Tibial nerve (tissue), 4 donors: Measurements from ENCODE around the gene TIMM13. TPM values are rescaled to one million over a fixed set of nuclear protein-coding genes. Genes with fewer than 3 reads are reported as not detected.
A peak's percentile ranks its signal among the peaks of the same experiment; 100 is the strongest.
"Not testable (repeated sequence)": the region's sequence is repeated elsewhere in the genome, so short reads cannot be mapped to it uniquely, and the experiment has no call there.

ENCODE experiments used
- DNase-seq, 2 donors: peaks; one replicate each; pipeline ENCODE4 v3.0.0-alpha.2; 2019; ENCODE audit warnings: low spot score in 2 of 2
- H3K27ac ChIP-seq, 4 donors: fragments of 200-600 bp; sonication (generic) in 3 of 4; one replicate each; pipeline ENCODE4 v1.5.1; 2017 to 2019; ENCODE audit warnings: mild to moderate bottlenecking in 1 of 4
- H3K27me3 ChIP-seq, 2 donors: fragments of 200-600 bp; sonication (generic) in 1 of 2; one replicate each; pipeline versions ENCODE4 v1.5.1 to v1.6.0; 2017 to 2019
- H3K36me3 ChIP-seq, 3 donors: fragments of 200-600 bp; sonication (generic); one replicate each; pipeline ENCODE4 v1.5.1; 2018 to 2019
- H3K4me1 ChIP-seq, 4 donors: fragments of 200-600 bp; sonication (generic) in 3 of 4; one replicate each; pipeline ENCODE4 v1.5.1; 2017 to 2019
- H3K4me3 ChIP-seq, 4 donors: fragments of 200-600 bp; sonication (generic) in 3 of 4; one replicate each; pipeline ENCODE4 v1.5.1; 2017 to 2019; ENCODE audit warnings: mild to moderate bottlenecking in 1 of 4, moderate library complexity in 1 of 4
- H3K9me3 ChIP-seq, 4 donors: fragments of 200-600 bp; sonication (generic) in 3 of 4; one replicate each; pipeline ENCODE4 v1.5.1; 2017 to 2019
- CTCF ChIP-seq, 5 experiments: fragments of 200-600 bp in 3 of 5; fragments of 450-650 bp in 2 of 5; sonication (generic) in 3 of 5; IDR thresholded peaks; one replicate each; pipeline ENCODE4 v1.5.1; 2016 to 2019; ENCODE audit warnings: antibody characterized with exemption in 5 of 5, mild to moderate bottlenecking in 3 of 5, moderate library complexity in 2 of 5
- EP300 ChIP-seq, 2 donors: sonication (generic); formaldehyde crosslinking; IDR thresholded peaks; one replicate each; pipeline ENCODE4 v1.6.1; 2017; ENCODE audit warnings: antibody characterized with exemption in 2 of 2, mild to moderate bottlenecking in 1 of 2
- POLR2A ChIP-seq, 2 donors: fragments of 450-650 bp; IDR thresholded peaks; one replicate each; pipeline ENCODE4 v1.6.1; 2017; ENCODE audit warnings: antibody characterized with exemption in 2 of 2, mild to moderate bottlenecking in 2 of 2, moderate library complexity in 2 of 2
- WGBS, 2 donors: methylation state at CpG; one replicate each; pipeline ENCODE4 v1.1.5; 2018; 5-methylcytosine and 5-hydroxymethylcytosine counted together
- total RNA-seq, 4 donors: library from RNA; depleted of rRNA; stranded (reverse); fragments of >200 nt; gene quantifications; one replicate each; pipeline ENCODE4 v1.1.0, GENCODE V29; 2016

Gene TIMM13
- total RNA-seq, 4 donors from 2014 or later = 28.8 to 48.9 (median 32.3) TPM

GRCh38 chr19:2462635-2463421 lies 35.4 kb upstream of the TIMM13 start:
- peak in 1 of 2 donors; percentile 85 for TF ChIP-seq POLR2A (IDR thresholded peaks at IDR 0.05)
- TF ChIP-seq CTCF (IDR thresholded peaks at IDR 0.05) = peak in 2 of 5 experiments; percentile 56 to 58
- TF ChIP-seq EP300 (IDR thresholded peaks at IDR 0.05) = peak; percentile 58 to 76

GRCh38 chr19:2461751-2462634 lies 34.6 kb upstream of the TIMM13 start:
- no peaks in the 10 kb centered on the region for H3K27me3 ChIP-seq
- H3K27ac ChIP-seq = peak overlapping the region in 1 of 4 donors; percentile 61
- DNase-seq = no peak
- WGBS, 2 donors = 1 to 2% methylated on average over 45 to 54 of the region's 62 CpGs
- peak overlapping the region; percentile 27 to 58 (median 50) for H3K4me3 ChIP-seq
- TF ChIP-seq EP300 (IDR thresholded peaks at IDR 0.05) (no peak), POLR2A (IDR thresholded peaks at IDR 0.05) (no peak), CTCF (IDR thresholded peaks at IDR 0.05) (no peak)
- H3K9me3 ChIP-seq = no peaks in the 10 kb centered on the region
- H3K4me1 ChIP-seq = peaks cover 4 to 22% (median 15%) of the 10 kb centered on the region in 4 donors
- no peaks in the 10 kb centered on the region for H3K36me3 ChIP-seq

More at GRCh38 chr19:2462635-2463421, 35.4 kb upstream of the TIMM13 start:
- DNase-seq = peak; percentile 66 to 75
- no peaks in the 10 kb centered on the region for H3K36me3 ChIP-seq
- no peaks in the 10 kb centered on the region for H3K9me3 ChIP-seq
- peaks cover 4 to 17% (median 12%) of the 10 kb centered on the region in 4 donors for H3K4me1 ChIP-seq
- peak overlapping the region; percentile 27 to 56 (median 42) for H3K4me3 ChIP-seq
- WGBS, 2 donors = 5 to 6% methylated on average over 30 to 41 of the region's 46 CpGs
- H3K27me3 ChIP-seq = no peaks in the 10 kb centered on the region
- H3K27ac ChIP-seq = peak overlapping the region in 2 of 4 donors; percentile 58 to 61

GRCh38 chr19:2460245-2460644 lies 32.9 kb upstream of the TIMM13 start:
- H3K4me1 ChIP-seq = peaks cover 4 to 34% (median 23%) of the 10 kb centered on the region in 4 donors
- H3K27me3 ChIP-seq = no peaks in the 10 kb centered on the region
- H3K9me3 ChIP-seq = no peaks in the 10 kb centered on the region
- H3K4me3 ChIP-seq = no peak overlapping the region
- no peaks in the 10 kb centered on the region for H3K36me3 ChIP-seq
- no peak for TF ChIP-seq POLR2A (IDR thresholded peaks at IDR 0.05)
- no peak for TF ChIP-seq CTCF (IDR thresholded peaks at IDR 0.05)
- TF ChIP-seq EP300 (IDR thresholded peaks at IDR 0.05) = no peak
- DNase-seq = no peak
- 100% methylated on average over 1 of the region's 1 CpG for WGBS, 2 donors
- no peak overlapping the region for H3K27ac ChIP-seq

GRCh38 chr19:2458776-2459175 lies 31.4 kb upstream of the TIMM13 start:
- H3K27me3 ChIP-seq, H3K36me3 ChIP-seq, H3K27ac ChIP-seq, DNase-seq, H3K4me3 ChIP-seq, H3K9me3 ChIP-seq: not testable (repeated sequence)
- WGBS, 2 donors = 83 to 87% methylated on average over 10 of the region's 10 CpGs
- peaks cover 4 to 42% (median 24%) of the 10 kb centered on the region in 4 donors for H3K4me1 ChIP-seq

GRCh38 chr19:2458054-2458453 lies 30.7 kb upstream of the TIMM13 start:
- Histone ChIP-seq H3K27ac (no peak overlapping the region), H3K4me3 (no peak overlapping the region), H3K27me3 (no peaks in the 10 kb centered on the region), H3K9me3 (no peaks in the 10 kb centered on the region), H3K4me1 (peaks cover 4 to 42% (median 24%) of the 10 kb centered on the region in 4 donors), H3K36me3 (peaks cover 0 to 6% (median 0%) of the 10 kb centered on the region in 3 donors)
- no peak for DNase-seq
- no peak for TF ChIP-seq CTCF (IDR thresholded peaks at IDR 0.05)
- 89 to 93% methylated on average over 5 of the region's 5 CpGs for WGBS, 2 donors
